Measurements from ENCODE around the gene EGFLAM.
A peak's percentile ranks its signal among the peaks of the same experiment; 100 is the strongest.

EGFLAM gene

DNA sequence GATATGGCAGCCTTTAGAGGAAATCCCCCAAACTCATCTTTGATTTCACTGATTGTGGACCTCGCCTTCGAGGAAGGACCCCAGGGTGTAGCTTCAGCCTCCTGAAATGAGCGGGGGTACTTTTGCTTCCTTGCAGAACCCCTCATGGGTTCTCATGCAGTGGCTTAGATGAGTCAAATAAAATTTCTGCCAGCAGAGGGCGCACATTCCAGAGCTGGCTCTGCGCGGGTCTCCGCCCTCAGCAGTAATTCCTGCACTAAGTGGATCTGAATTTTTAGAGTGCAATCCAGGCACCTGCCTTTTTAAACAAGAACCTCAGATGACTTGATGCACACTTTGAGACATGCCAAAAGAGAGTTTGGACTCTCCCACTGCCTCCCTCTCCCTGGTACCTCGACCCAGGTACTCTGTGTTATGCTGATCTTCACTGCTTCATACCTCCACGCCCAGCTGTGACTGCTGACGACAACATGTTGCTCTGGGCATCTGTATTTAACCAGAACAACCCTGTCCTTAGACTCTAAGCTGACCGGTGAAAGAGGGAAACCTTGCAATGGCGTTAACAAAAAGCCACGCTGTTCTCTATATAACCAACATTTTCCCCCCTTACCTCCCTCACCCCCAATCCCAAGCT is 7.3 kb downstream of the EGFLAM start:
- peak; percentile 51 for DNase-seq (ENCODE audit: low spot score)

DNA sequence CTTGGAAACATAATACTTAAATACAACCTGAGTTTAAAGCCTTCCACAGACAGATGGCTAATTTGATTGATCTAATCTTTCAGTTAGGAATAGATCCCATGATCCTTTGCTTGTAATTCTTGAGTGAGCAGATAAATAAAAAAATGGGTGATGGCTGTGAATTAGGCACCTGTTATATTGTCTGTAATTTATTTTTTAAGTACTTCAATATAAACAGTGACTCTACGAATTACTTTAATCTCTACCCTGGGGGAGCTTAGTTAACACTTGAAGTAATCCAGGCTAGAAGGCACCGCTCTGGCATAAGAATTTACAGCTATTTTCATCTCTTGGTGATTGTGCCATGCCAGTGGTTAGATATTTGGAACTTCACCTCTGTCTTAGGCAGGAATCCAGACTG is 9.0 kb downstream of the EGFLAM start:
- no peak for DNase-seq (ENCODE audit: low spot score)

DNA sequence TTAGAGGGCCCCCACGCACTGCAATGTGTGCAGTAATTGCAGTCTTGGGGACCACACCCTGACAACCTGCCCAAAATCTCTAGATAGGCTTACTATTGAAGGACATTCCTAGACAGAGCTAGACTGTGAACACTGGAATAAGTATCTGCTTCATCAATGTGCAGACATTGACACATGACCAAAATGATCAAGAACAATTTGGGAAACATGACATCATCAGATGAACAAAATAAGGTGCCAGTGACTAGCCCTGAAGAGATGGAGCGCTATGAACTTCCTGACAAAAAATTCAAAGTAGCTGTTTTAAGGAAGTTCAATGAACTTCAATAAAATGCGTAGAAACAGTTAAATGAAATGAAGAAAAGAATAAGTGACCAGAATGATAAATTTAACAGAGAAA is 15.3 kb downstream of the EGFLAM start:
- no peak for DNase-seq (ENCODE audit: low spot score)

DNA sequence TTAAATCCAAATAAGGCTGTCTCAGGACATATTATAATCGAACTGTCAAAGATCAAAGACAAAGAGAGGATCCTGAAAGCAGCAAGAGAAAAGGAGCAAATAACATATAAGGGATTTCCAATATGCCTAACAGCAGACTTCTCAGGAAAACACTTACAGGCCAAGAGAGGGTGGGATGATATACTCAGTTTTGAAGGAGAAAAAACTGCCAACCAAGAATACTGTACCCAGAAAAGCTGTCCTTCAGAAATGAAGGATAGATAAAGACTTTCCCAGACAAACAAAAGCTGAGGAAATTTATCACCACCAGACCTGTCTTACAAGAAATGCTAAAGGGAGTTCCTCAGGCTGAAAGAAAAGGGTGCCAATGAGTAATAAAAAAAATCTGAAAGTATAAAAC is 16.0 kb downstream of the EGFLAM start:
- DNase-seq (ENCODE audit: low spot score), result no peak

DNA sequence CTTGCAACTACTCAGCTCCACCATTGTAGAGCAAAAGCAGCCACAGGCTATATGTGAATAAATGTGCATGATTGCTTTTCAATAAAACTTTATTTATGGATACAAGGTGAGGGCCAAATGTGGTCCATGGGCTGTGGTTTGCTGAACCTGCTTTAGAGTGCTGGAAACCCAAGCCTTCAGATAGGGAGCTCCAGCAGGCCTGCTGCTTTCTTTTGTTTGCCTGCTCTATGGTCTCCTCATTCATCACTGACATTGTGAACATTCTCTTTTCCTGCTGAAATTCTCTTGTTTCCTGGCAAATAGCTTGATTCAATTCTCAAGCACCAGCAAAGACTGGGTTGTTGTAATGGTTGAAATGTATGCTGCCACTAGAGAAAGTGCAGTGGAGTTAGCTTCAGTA is 26.0 kb downstream of the EGFLAM start:
- no peak for DNase-seq (ENCODE audit: low spot score)

DNA sequence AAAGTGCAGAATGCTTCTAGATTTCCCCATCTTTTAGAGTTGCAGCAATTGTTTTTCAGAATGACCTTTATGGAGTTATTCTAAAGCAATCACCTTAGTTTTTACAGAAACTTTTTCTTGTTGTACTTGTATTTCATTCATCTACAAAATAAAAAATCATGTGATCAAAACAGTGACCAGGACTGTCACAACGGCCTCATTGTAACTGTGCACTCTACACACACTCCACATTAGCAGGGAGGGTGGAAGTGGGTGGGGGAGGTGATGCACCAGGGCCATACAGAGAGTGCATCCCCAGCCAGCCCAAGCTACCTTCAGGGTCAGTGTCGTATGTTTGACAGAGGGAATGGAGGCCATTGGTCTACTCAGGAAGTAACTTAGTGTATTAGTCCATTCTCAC is 26.9 kb downstream of the EGFLAM start:
- no peak for DNase-seq (ENCODE audit: low spot score)

DNA sequence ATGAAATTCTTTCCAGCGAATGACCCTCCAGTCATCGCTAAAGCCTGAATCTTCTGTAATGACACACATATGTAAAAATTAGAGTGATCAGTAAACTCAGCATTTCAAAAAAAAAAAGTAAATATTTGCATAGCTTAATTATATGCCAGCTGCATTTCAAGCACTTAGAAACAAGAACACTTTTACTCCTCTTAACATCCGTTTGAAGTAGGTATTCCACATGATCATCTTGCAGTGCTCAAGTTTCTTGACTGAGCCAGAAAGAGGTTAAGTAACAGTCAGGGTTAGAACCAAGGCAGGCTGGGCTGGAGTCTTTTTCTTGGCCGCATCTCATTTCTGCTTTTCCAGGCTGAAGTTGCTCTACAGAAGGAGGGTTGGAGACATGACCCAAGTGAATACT is 27.6 kb downstream of the EGFLAM start:
- no peak for DNase-seq (ENCODE audit: low spot score)

DNA sequence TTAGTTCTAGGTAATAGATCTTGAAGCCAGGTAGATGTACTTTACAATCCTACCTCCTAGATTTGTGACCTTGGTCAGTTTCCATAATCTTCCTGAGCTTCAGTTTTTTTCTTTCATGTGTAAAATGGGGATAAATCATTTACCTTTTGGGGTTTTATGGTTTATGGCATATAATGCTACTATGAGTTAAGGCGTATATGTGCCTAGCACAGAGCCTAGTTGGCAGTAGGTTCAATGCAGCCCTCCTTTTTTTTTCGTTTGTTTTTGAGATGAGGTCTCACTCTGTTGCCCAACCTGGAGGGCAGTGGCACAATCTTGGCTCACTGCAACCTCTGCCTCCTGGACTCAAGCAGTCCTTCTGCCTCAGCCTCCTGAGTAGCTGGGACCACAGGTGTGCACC is 28.8 kb downstream of the EGFLAM start:
- DNase-seq (ENCODE audit: low spot score), result no peak

DNA sequence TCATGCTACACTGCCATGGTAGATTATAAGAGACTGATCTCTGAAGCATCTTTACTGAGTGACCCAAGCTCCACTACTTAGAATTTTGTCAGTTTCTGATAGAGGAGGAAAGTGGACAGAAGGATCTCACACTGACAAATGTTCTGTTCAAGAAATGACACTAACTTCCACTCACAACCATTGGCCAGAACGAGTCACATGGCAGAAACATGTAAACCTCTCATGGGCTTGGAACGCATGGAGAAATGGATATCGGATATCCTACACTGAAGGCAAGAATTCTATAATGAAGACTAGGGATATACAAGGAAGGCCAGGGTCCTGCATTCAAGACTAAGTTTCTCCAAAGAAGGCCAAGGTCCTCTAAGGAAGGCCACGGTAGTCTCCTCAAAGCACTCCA is 31.1 kb downstream of the EGFLAM start:
- DNase-seq (ENCODE audit: low spot score), result no peak

DNA sequence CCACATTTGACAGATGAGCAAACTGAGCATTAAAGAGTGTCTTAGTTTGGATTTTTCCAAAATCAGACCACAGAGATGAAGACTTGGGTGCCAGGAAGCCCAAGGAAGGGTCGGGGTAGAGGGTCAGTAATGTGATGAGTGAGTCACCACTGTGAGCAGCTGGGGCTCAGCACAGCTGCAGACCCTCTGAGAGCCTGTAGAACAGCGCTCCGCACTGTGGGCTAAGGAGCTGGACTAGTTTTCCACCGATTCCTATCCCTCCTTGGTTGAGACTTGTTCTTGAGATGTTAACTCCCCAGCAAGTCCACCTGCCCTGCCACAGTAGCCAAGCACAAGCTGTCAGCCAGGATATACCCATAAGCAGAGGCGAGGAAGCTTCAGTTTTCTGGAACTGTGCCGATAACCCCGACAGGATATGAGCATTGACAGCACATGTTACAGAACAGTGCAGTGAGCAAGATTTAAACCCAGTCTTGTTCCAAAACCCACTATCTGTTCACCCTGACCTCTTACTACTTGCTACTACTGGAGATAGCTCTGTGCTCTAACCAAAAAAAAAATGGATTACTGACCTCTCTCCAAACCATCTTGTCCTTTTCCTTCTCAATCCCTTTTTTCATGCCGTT is 31.8 kb downstream of the EGFLAM start:
- DNase-seq (ENCODE audit: low spot score), result no peak

DNA sequence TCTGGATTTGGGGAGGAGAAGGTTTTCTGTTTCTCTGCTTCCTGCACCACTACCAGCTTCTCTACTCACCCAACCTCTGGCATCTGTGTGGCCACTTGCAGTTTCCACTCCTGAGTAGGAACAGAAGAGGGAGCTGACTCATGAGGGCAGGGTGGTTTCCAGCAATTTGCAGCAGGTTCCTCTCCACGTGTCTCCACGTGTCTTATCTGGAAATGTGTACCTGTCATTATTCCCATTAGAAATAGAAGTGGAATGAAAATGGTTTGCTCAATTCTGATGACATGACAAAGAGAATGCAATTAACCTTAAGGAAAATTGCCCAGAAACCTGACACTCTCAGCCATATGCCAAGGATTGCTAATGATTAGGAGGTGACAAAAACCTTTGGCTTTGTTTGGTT is 33.0 kb downstream of the EGFLAM start:
- no peak for DNase-seq (ENCODE audit: low spot score)

DNA sequence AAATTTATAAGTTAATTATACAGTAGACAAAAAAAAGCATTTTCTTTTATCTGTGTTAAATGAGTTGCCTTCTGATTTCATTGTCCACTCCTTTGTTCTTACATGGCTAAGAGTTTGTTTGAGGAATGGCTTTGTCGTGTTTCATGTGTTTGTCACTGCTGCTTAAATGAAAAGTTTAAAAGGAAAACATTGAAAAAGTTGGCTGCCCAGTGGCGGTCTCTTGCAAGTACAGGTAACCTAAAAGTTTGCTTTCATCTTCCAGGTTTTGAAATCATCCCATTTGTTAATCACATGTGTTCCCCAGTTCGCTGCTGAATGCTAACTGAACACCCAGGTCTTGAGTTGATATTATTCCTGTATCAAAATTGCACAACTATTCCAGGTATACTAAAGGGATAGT is 33.9 kb downstream of the EGFLAM start:
- no peak for DNase-seq (ENCODE audit: low spot score)

DNA sequence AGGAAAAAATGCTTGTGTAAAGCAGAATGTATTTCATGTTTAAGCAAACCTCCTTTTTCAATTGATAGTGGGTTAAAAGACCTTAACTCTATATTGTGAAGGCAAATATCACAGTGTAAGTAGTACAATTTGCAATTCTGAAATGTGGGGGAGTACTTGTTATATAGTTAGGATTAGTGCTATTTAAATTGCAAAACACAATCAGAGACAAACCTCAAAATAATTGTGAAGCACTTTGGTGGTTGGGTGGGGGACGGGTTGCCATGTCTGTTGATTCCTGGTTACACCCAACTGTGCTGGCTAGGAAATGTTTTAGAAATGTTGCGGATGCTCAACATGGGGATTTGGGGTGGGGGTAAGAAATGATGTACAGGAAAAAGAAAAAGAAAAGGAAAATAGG is 37.4 kb downstream of the EGFLAM start:
- DNase-seq (ENCODE audit: low spot score), result no peak

DNA sequence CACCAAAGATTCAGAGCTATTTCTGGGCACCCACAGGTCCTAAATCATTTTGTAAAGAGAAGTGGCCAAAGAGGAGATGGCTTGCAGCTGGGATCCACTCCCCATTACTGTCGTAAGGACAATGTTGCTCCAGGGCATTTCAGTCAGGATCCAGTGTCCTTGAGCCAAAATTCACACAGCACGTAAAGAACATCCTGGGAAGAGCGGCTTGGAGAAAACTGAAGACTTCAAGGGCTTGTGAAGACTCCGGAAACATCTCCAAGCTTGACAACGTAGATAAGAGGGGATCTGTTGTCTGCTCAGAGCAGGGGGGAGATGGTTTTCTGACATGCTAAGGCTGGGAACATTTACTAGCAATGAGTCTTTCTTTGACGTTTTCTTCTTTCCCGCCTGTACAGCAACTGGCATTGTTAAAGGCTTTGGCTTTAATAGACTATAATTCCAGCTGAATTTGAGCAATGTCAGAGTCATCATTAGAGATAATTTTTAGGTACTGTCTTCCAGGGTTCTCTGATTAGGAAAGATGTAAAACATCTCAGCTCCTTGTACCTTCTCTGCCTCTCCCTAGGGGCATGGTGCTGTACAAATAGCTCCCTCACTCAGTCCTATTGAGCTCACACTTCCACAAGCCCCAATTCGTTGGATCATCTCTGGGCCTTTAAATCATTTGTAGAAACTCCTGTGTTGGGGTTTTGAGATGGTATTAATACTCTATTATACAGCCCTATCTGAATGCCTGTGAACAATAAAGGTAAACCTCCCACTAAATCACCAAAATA is 39.7 kb downstream of the EGFLAM start:
- no peak for DNase-seq (ENCODE audit: low spot score)

DNA sequence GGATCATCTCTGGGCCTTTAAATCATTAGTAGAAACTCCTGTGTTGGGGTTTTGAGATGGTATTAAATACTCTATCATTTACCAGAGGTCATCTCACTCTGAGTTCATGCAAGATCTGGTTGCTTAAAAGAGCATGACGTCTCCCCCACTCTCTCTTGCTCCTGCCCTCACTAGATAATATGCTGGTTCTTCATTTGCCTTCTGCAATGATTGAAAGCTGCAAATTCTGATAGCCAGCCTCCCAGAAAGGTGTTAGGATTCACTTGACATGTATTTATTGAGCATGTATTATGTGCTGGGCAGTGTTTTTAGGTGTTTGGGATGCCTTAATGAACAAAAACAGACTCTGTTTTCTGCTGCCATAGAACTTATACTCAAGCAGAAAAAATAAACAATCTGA is 41.2 kb downstream of the EGFLAM start:
- no peak for DNase-seq (ENCODE audit: low spot score)

DNA sequence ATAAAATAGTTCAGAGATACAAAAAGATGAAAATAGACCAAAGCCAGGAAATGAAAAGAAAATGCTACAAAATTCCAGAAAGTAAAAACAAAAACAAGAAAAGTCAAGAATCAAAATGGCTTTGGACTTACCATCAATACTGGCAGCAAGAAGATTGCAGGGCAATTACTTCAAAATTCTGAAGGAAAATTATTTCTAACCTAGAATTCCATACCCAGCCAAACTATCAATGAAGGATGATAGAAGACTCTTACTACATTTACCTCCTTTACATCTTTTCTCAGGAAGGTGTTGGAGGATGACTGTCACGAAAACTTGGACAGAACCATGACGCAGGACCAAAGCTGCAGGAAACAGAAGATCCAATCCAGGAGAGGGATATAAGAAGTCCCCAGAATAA is 46.8 kb downstream of the EGFLAM start:
- DNase-seq (ENCODE audit: low spot score), result no peak

DNA sequence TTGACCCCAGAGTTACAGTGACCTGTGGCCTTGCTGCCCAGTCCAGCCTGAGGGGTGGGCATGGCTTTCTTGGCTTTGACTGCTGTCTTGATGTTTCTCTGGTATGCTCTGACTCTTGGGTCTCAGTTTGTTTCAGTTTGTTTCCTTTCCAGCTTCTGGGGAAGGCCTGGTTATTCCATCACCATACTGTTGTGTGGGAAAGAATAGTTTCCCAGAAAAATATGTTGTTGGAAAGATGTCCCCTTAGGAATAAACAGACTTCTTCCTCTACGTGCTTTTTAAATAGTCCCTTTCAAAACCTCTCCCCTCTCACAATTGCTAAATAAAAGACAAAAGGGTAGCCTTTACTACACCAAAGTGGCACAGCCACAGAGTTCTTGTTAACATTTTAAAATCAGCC is 49.5 kb downstream of the EGFLAM start:
- DNase-seq (ENCODE audit: low spot score), result no peak

DNA sequence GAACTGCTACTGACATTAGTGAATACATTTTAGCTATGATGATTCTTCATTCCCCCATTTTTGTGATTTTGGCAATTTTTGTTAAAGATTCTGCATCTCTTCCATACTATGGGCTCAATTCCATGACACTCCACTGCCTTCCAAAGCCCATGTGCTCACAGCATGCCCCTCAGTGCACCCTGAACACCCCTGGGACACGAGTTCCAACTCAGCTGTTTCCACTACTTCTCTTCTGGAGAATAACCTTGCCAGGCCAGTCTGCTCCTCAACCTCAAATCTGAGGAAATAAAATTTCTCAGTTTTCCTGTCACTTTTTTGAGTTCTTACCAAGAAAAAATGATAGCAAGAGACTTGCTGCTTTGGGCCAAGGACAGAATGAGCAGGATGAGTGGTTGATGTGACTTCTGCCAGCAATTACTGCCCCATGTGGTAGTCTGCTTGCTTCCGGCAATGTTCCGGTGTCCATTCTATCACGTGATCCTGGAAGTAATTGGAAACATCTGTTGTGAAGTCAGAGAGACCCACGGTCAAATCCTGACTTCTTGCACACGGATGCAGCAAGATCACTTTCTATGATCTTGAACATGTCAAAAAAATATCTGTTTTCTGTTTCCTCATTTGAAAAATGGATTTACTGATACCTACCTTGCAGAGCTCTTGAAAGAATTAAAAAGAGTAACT is 58.3 kb downstream of the EGFLAM start:
- DNase-seq (ENCODE audit: low spot score), result peak; percentile 2

DNA sequence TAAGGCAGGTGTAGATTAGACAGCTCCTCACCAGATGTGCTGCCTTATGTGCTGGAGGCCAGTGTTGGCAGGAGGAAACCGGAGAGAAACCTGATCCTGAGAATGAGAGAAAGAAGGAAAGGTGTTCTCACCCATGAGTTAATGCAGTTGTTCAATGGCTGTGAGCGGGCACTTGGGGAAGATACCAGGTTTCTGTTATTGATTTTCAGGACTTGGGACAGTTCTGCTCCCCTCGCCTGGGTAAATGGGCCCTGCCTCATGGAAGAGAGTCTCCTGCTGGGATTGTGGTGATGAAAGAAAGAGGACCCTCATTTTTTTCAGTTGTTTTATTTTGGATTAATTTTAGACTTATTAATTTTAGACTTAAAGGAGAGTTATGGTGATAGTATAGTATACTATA is 59.5 kb downstream of the EGFLAM start:
- no peak for DNase-seq (ENCODE audit: low spot score)

DNA sequence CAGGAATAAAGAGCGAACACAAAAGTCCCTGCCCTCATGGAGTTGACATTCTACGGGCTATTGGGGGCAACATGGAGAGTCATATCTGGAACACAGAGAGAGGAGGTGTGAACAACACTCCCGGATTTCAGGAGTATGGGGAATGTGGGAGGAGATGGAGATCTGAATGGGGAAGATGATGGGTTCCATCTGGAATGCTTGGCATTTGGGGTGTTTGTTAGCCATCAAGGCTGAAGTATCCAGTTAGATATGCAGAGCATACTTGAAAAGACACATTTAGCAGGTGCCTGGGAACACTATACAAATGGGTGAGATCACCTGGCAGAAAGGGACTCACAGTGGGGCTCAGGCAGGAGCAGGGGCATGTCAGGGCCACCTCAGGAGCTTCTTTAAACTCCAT is 61.1 kb downstream of the EGFLAM start:
- no peak for DNase-seq (ENCODE audit: low spot score)

DNA sequence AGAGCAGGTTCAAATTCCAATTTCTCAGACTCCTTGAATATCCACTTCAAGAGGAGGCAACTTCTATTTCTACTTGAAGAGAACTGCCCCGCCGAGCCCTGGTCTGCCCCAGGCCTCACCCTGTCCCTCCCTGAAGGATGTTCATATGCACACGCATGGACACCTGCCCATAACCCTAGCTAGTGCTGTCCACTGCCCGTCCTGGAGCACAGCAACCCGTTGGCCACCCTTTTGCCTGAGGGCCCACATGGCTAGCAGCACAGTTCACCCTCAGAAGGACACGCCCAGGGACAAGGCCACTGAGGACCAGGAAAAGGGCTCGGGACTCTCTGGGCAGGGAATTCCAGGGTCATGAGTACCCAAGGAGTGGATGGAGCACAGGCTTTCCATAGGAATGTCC is 63.6 kb downstream of the EGFLAM start:
- no peak for DNase-seq (ENCODE audit: low spot score)

DNA sequence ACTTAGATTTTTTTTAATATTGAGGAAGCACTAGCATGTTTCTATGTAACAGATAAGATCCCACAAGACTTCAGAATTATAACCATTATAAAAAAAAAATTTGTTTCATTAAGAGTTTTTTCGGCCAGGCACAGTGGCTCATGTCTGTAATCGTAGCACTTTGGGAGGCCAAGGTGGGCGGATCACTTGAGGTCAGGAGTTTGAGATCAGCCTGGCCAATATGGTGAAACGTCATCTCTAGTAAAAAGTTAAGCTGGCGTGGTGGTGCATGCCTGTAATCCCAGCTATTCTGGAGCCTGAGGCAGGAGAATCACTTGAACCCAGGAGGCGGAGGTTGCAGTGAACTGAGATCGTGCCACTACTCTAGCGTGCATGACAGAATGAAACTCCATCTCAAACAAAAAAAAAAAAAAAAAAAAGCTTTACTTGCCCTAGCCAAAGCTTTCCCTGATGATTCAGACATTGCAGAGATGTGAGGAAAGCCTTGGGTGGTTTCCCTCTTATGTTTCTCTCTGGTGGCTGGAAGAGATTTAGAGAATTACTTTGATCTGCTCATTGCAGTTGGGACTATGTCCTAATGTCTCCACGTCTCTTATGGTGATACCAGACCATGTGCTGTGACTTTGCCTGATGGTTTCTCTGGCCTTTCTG is 65.4 kb downstream of the EGFLAM start:
- no peak for DNase-seq (ENCODE audit: low spot score)
